Lung (tissue), 12 donors: Measurements from ENCODE around the gene EVA1C. TPM values are rescaled to one million over a fixed set of nuclear protein-coding genes. Genes with fewer than 3 reads are reported as not detected.

Experiments
- ATAC-seq: fragments of 200-7000 bp; cut with Tn5 transposase; one replicate; pipeline ENCODE4 v1.9.1; 2020; ENCODE audit warnings: moderate number of reproducible peaks; ENCODE audit not compliant: insufficient read depth, low FRiP score
- DNase-seq, 3 donors: peaks; one replicate each; pipeline ENCODE4 v3.0.0-alpha.2; 2013 to 2017
- H3K27ac ChIP-seq, 2 donors: one replicate each; pipeline ENCODE4 v1.5.1; 2013; ENCODE audit warnings: mild to moderate bottlenecking in 2 of 2, moderate library complexity in 2 of 2, control low read depth in 1 of 2, inconsistent platforms in 1 of 2, low read depth in 1 of 2, low read length in 1 of 2
- H3K27me3 ChIP-seq, 3 donors: one replicate each; pipeline ENCODE4 v1.5.1; 2013; ENCODE audit warnings: low read length in 2 of 3; ENCODE audit not compliant: control insufficient read depth in 3 of 3, insufficient read depth in 3 of 3
- H3K36me3 ChIP-seq, 4 donors: one replicate each; pipeline ENCODE4 v1.5.1; 2013; ENCODE audit warnings: low read length in 4 of 4, mild to moderate bottlenecking in 1 of 4, moderate library complexity in 1 of 4; ENCODE audit not compliant: control insufficient read depth in 4 of 4, insufficient read depth in 4 of 4
- H3K4me1 ChIP-seq, 5 donors: one replicate each; pipeline ENCODE4 v1.5.1; 2013; ENCODE audit warnings: low read length in 5 of 5, mild to moderate bottlenecking in 2 of 5, moderate library complexity in 1 of 5; ENCODE audit not compliant: control insufficient read depth in 5 of 5, insufficient read depth in 5 of 5
- H3K4me3 ChIP-seq: one replicate; pipeline ENCODE4 v1.5.1; 2013; ENCODE audit warnings: mild to moderate bottlenecking, control low read depth, moderate library complexity
- H3K9ac ChIP-seq, 2 donors: one replicate each; pipeline ENCODE4 v1.5.1; 2013; ENCODE audit warnings: low read length in 2 of 2, control low read depth in 1 of 2; ENCODE audit not compliant: insufficient read depth in 1 of 2
- H3K9me3 ChIP-seq, 4 donors: one replicate each; pipeline ENCODE4 v1.5.1; 2013; ENCODE audit warnings: low read length in 3 of 4, mild to moderate bottlenecking in 1 of 4, moderate library complexity in 1 of 4; ENCODE audit not compliant: control insufficient read depth in 4 of 4, insufficient read depth in 3 of 4
- CTCF ChIP-seq: IDR thresholded peaks from 2 replicates; pipeline ENCODE4 v1.5.1; 2012; ENCODE audit warnings: mild to moderate bottlenecking; ENCODE audit errors: control extremely low read depth, extremely low read depth
- WGBS, 2 donors: extraction: QIAGEN DNeasy Blood & Tissue Kit; methylation state at CpG; one replicate each; pipeline ENCODE4 v1.1.7; 2013; 5-methylcytosine and 5-hydroxymethylcytosine counted together
- polyA plus RNA-seq, 2 donors: library from polyadenylated mRNA; stranded (reverse); fragments of 200-250 nt; gene quantifications; one replicate each; pipeline ENCODE4 v1.2.1, GENCODE V29; 2013
- total RNA-seq, 2 donors: library from RNA; depleted of rRNA in 1 of 2; stranded (reverse); fragments of >200 nt in 1 of 2; gene quantifications; one replicate each; pipeline ENCODE4 v1.2.1, GENCODE V29; 2014 to 2021
- donor health status: control.
- donor health status: control.
- donor health status: Bipolar disorder and iron deficiency.
- donor health status: healthy.
- donor health status: DM: yes; HTN: yes; CAD: no.

EVA1C gene
- total and polyA plus RNA-seq, 4 donors, result 13.9 to 59.0 (median 48.6) TPM

GRCh38 chr21:32406405-32406804 lies 6.1 kb upstream of the EVA1C start:
- H3K9me3 ChIP-seq, result no peaks in the 10 kb centered on the region
- peak overlapping the region in 1 of 2 donors; percentile 58 for H3K27ac ChIP-seq
- H3K4me1 ChIP-seq, result peaks cover 0 to 8% (median 3%) of the 10 kb centered on the region in 5 donors
- no peak for DNase-seq
- H3K36me3 ChIP-seq, result no peaks in the 10 kb centered on the region
- no peak overlapping the region for H3K4me3 ChIP-seq
- WGBS, 2 donors, result 42 to 60% methylated on average over 6 of the region's 6 CpGs
- H3K27me3 ChIP-seq, result peaks cover 0 to 22% (median 4%) of the 10 kb centered on the region in 3 donors
- H3K9ac ChIP-seq, result no peak overlapping the region
- ATAC-seq, result no peak
- no peak for TF ChIP-seq CTCF

DNA sequence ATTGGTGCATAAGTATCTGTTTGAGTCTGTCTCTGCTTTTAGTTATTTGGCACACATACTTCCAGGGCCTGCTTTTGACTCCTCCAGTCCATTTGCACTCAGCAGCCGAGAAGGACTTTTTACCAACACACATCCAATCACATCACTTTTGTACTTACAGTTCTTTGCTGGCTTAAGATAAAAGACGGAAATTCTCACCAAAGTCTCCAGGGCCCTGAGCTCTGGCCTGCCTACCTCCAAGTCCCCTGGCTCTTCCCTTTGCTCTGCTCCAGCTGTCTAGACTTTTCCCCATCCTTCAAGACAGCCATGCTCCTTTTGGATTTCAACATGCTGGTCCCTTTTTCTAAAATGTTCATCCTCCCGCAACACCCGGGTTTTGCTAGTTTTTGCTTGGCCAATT lies 2.2 kb upstream of the EVA1C start:
- WGBS, 2 donors, result 74 to 96% methylated on average over 4 of the region's 4 CpGs
- no peak for DNase-seq
- Histone ChIP-seq H3K9me3 (no peaks in the 10 kb centered on the region), H3K4me3 (no peak overlapping the region), H3K4me1 (peaks cover 0 to 23% (median 7%) of the 10 kb centered on the region in 5 donors), H3K9ac (no peak overlapping the region), H3K27ac (peak overlapping the region; percentile 84 to 98), H3K36me3 (peaks cover 0 to 2% (median 0%) of the 10 kb centered on the region in 4 donors), H3K27me3 (peaks cover 0 to 33% (median 4%) of the 10 kb centered on the region in 3 donors)
- TF ChIP-seq CTCF, result no peak
- ATAC-seq, result no peak

DNA sequence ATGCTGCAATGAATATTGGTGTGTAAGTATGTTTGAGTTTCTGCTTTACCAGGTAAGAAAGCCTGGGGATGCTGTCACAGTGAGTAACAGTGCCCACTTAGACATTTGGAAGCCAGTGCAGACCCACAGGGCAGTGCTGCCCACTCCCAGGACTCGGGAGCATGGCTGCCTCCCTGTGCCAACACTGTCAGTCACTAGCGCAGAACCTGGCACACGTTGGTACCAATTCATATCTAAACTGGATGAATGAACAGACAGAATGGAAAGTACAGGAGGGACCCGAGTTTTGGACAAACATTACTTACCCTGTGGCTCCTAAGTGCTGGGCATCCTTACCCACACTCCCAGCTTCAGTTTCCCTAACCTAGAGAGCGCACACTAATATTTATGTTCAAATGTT lies 1.6 kb upstream of the EVA1C start:
- peak overlapping the region; percentile 84 to 98 for H3K27ac ChIP-seq
- no peak overlapping the region for H3K4me3 ChIP-seq
- DNase-seq, result no peak
- WGBS, 2 donors, result 75 to 83% methylated on average over 5 of the region's 5 CpGs
- H3K27me3 ChIP-seq, result peaks cover 0 to 33% (median 4%) of the 10 kb centered on the region in 3 donors
- ATAC-seq, result no peak
- peaks cover 0 to 23% (median 7%) of the 10 kb centered on the region in 5 donors for H3K4me1 ChIP-seq
- H3K9ac ChIP-seq, result no peak overlapping the region
- H3K36me3 ChIP-seq, result peaks cover 0 to 5% (median 0%) of the 10 kb centered on the region in 4 donors
- no peaks in the 10 kb centered on the region for H3K9me3 ChIP-seq
- no peak for TF ChIP-seq CTCF
